SU-DHL-6 (cell line): ENCODE results near the gene PUS7L.

Experiments used
- H2AFZ ChIP-seq: fragments of 200-600 bp; sonication (generic); 2 replicates; pipeline ENCODE4 v1.6.1; 2014; ENCODE audit warnings: low read depth, mild to moderate bottlenecking, moderate library complexity, mixed read lengths, antibody characterized with exemption, low read length; ENCODE audit not compliant: severe bottlenecking
- H3F3A ChIP-seq: fragments of 200-600 bp; shearing (Covaris generic); 2 replicates; pipeline ENCODE4 v1.6.0; 2016; ENCODE audit warnings: antibody characterized with exemption, mild to moderate bottlenecking; ENCODE audit not compliant: insufficient read depth
- H3K27ac ChIP-seq: fragments of 200-600 bp; sonication (generic); 2 replicates; pipeline ENCODE4 v1.5.1; 2016; ENCODE audit warnings: low read depth, mild to moderate bottlenecking, low read length, moderate library complexity, mixed read lengths
- H3K27me3 ChIP-seq: fragments of 200-600 bp; sonication (generic), shearing (Covaris generic); 2 replicates; pipeline ENCODE4 v1.6.0; 2014; ENCODE audit warnings: mild to moderate bottlenecking, low read length
- H3K36me3 ChIP-seq: fragments of 200-600 bp; sonication (generic); 2 replicates; pipeline ENCODE4 v1.6.1; 2014; ENCODE audit warnings: mild to moderate bottlenecking, low read length, mixed read lengths
- H3K4me2 ChIP-seq: fragments of 300-600, 200-600 bp; shearing (Covaris generic), sonication (generic); 2 replicates; pipeline ENCODE4 v1.6.0; 2014; ENCODE audit warnings: low read length, low read depth, mild to moderate bottlenecking; ENCODE audit not compliant: poor library complexity, severe bottlenecking
- H3K4me3 ChIP-seq: fragments of 200-600 bp; sonication (generic); 2 replicates; pipeline ENCODE4 v1.5.1; 2014; ENCODE audit warnings: antibody characterized with exemption, low read length, mild to moderate bottlenecking, mixed read lengths; ENCODE audit not compliant: insufficient read depth, poor library complexity, severe bottlenecking
- H3K79me2 ChIP-seq: fragments of 200-600 bp; sonication (generic); 2 replicates; pipeline ENCODE4 v1.6.1; 2014; ENCODE audit warnings: mild to moderate bottlenecking, low read length, moderate library complexity; ENCODE audit not compliant: insufficient read depth
- H3K9ac ChIP-seq: fragments of 200-600 bp; sonication (generic); 2 replicates; pipeline ENCODE4 v1.7.0; 2014; ENCODE audit warnings: mild to moderate bottlenecking, low read length
- H3K9me2 ChIP-seq: fragments of 200-600 bp; sonication (generic); replicated peaks from 2 replicates; pipeline ENCODE4 v1.6.1; 2014; ENCODE audit warnings: low read length; ENCODE audit not compliant: insufficient read depth
- H3K9me3 ChIP-seq: fragments of 200-600 bp; sonication (generic); 2 replicates; pipeline ENCODE4 v1.6.1; 2014; ENCODE audit warnings: low read length, mixed read lengths; ENCODE audit not compliant: insufficient read depth
- H4K20me1 ChIP-seq: fragments of 200-600 bp; sonication (generic); 2 replicates; pipeline ENCODE4 v1.6.1; 2014; ENCODE audit warnings: low read depth, mild to moderate bottlenecking, antibody characterized with exemption, low read length, moderate library complexity, mixed read lengths
- EZH2phosphoT487 ChIP-seq: fragments of 200-600 bp; sonication (generic), shearing (Covaris generic); conservative IDR thresholded peaks from 2 replicates; pipeline ENCODE4 v1.6.1; 2018; ENCODE audit warnings: mild to moderate bottlenecking, antibody characterized with exemption, low read length, moderate library complexity, mixed read lengths
- TF ChIP-seq, protein P1 (sequence below): fragments of 200-600 bp; sonication (generic); IDR thresholded peaks from one replicate; pipeline ENCODE4 v1.5.1; 2017; ENCODE audit warnings: antibody characterized with exemption, mild to moderate bottlenecking, low read length, moderate library complexity; ENCODE audit not compliant: insufficient read depth, poor library complexity, severe bottlenecking

The PUS7L gene

DNA sequence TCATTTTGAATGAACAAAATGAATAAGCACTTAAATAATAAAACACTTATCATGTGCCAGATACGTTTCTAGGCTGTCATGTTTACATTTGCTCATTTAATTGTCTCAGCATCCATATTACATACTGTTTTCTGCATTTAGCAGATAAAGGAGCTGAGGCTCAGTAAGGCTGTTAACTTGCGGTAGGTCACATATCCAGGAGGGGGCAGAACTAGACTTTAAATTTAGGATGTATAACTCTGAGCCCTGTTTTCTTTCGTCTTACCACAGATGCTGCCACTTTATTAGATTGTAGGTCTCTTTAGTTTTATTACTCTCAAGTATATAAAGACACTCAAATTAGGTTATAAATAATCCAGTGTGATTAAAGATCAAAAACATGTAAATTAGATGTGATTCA is 17.9 kb upstream of the PUS7L start:
- TF ChIP-seq EZH2phosphoT487: no peak
- TF ChIP-seq, protein P1, sequence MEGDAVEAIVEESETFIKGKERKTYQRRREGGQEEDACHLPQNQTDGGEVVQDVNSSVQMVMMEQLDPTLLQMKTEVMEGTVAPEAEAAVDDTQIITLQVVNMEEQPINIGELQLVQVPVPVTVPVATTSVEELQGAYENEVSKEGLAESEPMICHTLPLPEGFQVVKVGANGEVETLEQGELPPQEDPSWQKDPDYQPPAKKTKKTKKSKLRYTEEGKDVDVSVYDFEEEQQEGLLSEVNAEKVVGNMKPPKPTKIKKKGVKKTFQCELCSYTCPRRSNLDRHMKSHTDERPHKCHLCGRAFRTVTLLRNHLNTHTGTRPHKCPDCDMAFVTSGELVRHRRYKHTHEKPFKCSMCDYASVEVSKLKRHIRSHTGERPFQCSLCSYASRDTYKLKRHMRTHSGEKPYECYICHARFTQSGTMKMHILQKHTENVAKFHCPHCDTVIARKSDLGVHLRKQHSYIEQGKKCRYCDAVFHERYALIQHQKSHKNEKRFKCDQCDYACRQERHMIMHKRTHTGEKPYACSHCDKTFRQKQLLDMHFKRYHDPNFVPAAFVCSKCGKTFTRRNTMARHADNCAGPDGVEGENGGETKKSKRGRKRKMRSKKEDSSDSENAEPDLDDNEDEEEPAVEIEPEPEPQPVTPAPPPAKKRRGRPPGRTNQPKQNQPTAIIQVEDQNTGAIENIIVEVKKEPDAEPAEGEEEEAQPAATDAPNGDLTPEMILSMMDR: peak; percentile 28
- H3K4me3 ChIP-seq: no peak overlapping the region
- no peak overlapping the region for H3K4me2 ChIP-seq
- H3K79me2 ChIP-seq: no peaks in the 10 kb centered on the region
- H3F3A ChIP-seq: 0 out of 2 replicates have a peak, but pooled peaks cover 3% of the 10 kb centered on the region
- H3K9me3 ChIP-seq: no peaks in the 10 kb centered on the region
- no peak overlapping the region for H2AFZ ChIP-seq
- no peak overlapping the region for H3K27ac ChIP-seq
- peaks cover 46% of the 10 kb centered on the region for H3K36me3 ChIP-seq
- no peaks in the 10 kb centered on the region for H3K9me2 ChIP-seq
- no peak overlapping the region for H3K9ac ChIP-seq
- no peaks in the 10 kb centered on the region for H3K27me3 ChIP-seq
- no peaks in the 10 kb centered on the region for H4K20me1 ChIP-seq

- no peaks in the 10 kb centered on the region for H3K27me3 ChIP-seq
- no peak overlapping the region for H3K4me2 ChIP-seq
- H3K36me3 ChIP-seq: peaks cover 34% of the 10 kb centered on the region
- no peak overlapping the region for H3K4me3 ChIP-seq
- TF ChIP-seq, protein P1: no peak
- TF ChIP-seq EZH2phosphoT487: no peak
- peaks cover 14% of the 10 kb centered on the region; the same call in 1 of the 2 replicates for H3K79me2 ChIP-seq
- no peaks in the 10 kb centered on the region for H4K20me1 ChIP-seq
- H3F3A ChIP-seq: peaks cover 5% of the 10 kb centered on the region
- H3K9me2 ChIP-seq: no peaks in the 10 kb centered on the region
- H2AFZ ChIP-seq: no peak overlapping the region
- no peak overlapping the region for H3K9ac ChIP-seq
- no peak overlapping the region for H3K27ac ChIP-seq
- H3K9me3 ChIP-seq: no peaks in the 10 kb centered on the region
These were observed 7.7 kb upstream of the PUS7L start for GRCh38 chr12:43766291-43766690.

DNA sequence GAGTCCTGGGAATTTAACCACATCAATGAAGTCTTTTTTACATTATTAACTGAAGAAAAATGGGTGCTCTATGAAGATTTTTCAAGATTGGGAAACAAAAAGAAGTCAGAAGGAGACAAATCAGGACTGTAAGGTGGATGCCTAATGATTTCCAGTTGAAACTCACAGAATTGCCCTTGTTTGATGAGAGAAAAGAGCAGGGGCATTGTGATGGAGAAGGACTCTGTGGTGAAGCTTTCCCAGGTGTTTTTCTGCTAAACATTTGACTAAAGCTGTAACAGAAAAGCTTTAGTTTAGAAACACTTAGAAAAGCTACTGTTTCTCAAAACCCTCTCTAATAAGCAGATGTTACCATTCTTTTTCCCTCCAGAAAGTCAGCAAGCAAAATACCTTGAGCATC is 5.9 kb upstream of the PUS7L start:
- peaks cover 27% of the 10 kb centered on the region for H3K79me2 ChIP-seq
- no peak overlapping the region for H2AFZ ChIP-seq
- H3K9me2 ChIP-seq: no peaks in the 10 kb centered on the region
- no peaks in the 10 kb centered on the region for H3K9me3 ChIP-seq
- no peaks in the 10 kb centered on the region for H3K27me3 ChIP-seq
- H3F3A ChIP-seq: peaks cover 2% of the 10 kb centered on the region; the same call in 1 of the 2 replicates
- TF ChIP-seq, protein P1: no peak
- no peak for TF ChIP-seq EZH2phosphoT487
- H3K4me2 ChIP-seq: no peak overlapping the region
- no peak overlapping the region for H3K9ac ChIP-seq
- no peak overlapping the region for H3K4me3 ChIP-seq
- no peak overlapping the region for H3K27ac ChIP-seq
- H4K20me1 ChIP-seq: no peaks in the 10 kb centered on the region
- H3K36me3 ChIP-seq: peaks cover 18% of the 10 kb centered on the region; the same call in 1 of the 2 replicates
